Right forelimb (tissue), 1 donor: ENCODE results near the gene NT5C.
A peak's percentile ranks its signal among the peaks of the same experiment; 100 is the strongest.
"Not testable (repeated sequence)": the region's sequence is repeated elsewhere in the genome, so short reads cannot be mapped to it uniquely, and the experiment has no call there.

Experiments used
- DNase-seq: peaks from one replicate; pipeline ENCODE4 v3.0.0-alpha.2; 2018

NT5C gene

DNA sequence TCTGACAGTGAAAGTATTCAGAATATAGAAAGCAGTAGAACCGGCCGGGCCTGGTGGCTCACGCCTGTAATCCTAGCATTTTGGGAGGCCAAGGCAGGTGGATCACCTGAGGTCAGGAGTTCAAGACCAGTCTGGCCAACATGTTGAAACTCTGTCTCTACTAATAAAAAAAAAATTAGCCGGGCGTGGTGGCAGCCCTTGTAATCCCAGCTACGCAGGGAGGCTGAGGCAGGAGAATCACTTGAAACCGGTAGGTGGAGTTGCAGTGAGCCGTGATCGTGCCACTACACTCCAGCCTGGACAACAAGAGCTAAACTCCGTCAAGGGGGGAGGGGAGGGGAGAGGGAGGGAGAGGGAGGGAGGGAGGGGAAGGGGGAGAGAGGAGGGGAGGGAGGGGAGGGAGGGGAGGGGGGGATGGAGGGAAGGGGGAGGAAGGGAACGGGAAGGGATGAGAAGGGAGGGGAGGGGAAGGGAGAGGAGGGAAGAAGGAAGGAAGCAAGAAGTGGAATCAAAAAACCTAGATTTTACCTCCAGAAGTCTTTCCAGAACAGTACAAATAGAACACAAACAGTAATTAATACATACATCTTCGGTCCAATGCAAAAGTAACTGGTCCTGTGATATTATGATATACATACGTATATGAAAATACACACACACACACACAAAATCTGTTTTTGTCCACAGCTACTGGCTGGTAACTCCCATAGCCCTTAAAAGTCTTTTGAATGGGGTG lies 10.9 kb upstream of the NT5C start:
- no peak for DNase-seq

DNA sequence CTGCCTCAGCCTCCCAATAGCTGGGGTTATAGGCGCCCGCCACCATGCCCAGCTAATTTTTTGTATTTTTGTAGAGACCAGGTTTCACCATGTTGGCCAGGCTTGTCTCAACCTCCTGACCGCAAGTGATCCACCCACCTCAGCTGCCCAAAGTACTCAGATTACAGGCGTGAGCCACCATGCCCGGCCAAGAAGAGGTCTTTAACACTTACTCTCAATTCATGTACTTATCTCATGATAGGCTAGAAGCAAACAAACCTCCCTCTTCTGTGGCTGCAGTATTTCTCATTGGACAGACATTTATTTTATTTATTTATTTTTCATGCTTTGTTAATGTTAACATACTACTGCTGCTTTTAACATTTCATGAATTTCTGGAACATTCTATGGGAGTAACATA lies 7.0 kb upstream of the NT5C start:
- DNase-seq, result no peak

- not testable (repeated sequence) for DNase-seq
These were observed 6.2 kb upstream of the NT5C start for GRCh38 chr17:75137762-75138161.

GRCh38 chr17:75135946-75136345 lies 4.4 kb upstream of the NT5C start:
- DNase-seq, result no peak

DNA sequence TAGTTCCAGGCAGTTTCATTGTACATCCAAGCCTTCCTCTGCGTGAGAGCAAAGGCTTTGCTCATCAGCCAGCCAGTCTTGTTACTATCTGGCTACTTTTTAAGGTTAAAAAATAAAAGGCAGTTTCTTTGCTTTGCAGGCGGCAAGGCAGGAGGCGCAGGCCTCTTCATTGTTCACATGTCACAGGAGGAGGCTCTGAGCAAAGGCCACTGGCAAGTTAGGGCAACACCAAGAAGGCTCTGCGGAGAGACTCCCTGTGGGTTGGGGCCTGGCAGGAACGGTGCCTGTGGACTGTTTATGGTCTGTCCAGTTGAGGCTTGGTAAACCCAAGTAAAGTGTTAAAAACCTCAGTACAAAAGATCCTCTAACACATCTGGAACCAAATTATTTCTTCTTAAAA lies 3.9 kb upstream of the NT5C start:
- no peak for DNase-seq

GRCh38 chr17:75133607-75134347 lies 2.2 kb upstream of the NT5C start:
- DNase-seq, result not testable (repeated sequence)

GRCh38 chr17:75133001-75133400 lies 1.5 kb upstream of the NT5C start:
- no peak for DNase-seq

GRCh38 chr17:75132018-75133000 lies 767 bp upstream of the NT5C start:
- DNase-seq, result not testable (repeated sequence)

DNA sequence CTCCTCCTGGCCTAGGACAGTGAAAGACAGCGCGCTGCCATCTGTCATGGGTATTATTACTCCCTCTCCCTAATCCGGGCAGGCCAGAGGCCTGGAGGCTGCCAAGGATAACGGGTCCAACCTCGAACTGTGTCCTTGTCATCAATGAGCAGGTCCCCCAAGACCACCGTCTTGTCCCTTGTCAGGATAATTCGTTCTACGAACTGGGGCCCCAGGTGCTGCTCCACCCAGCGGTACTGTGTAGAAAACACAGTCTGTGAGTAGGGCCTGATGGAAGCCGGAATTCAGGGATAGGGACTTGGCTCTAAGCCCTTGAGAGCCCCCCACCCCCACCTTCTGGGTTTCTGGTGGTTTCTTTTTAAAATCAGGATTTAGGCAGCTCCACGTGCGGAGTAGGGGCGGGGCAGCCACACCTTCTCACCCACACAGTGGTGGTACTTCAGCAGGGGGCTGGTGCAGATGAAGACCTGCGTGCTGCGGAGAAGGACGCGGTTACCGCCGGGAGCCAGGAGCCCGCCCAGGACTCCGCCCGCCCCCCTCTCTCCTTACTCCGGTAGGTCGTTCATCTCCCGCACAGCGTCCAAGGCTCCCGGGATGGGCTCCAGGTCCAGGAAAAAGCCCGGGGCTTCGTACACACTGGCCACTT lies 787 bp downstream of the NT5C start:
- peak; percentile 80 for DNase-seq

GRCh38 chr17:75130059-75130631 lies 1.4 kb downstream of the NT5C start:
- DNase-seq, result no peak

- no peak for DNase-seq
These were observed 2.0 kb downstream of the NT5C start for GRCh38 chr17:75129576-75129975.

GRCh38 chr17:75128694-75129505 lies 2.6 kb downstream of the NT5C start:
- no peak for DNase-seq

DNA sequence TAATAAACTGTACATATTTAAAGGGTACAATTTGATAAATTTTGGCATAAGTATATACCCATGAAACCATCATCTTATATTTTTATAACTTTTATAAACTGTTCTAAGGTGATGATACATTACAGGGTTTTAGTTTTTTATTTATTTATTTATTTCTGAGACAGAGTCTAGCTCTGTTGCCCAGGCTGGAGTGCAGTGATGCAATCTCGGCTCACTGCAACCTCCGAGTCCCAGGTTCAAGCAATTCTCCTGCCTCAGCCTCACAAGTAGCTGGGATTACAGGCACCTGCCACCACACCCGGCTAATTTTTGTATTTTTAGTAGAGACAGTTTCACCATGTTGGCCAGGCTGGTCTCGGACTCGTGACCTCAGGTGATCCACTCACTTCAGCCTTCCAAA lies 3.6 kb downstream of the NT5C start:
- not testable (repeated sequence) for DNase-seq

- DNase-seq, result no peak
These were observed 4.6 kb downstream of the NT5C start for GRCh38 chr17:75126954-75127353.

- no peak for DNase-seq
These were observed 5.6 kb downstream of the NT5C start for GRCh38 chr17:75125984-75126383.

DNA sequence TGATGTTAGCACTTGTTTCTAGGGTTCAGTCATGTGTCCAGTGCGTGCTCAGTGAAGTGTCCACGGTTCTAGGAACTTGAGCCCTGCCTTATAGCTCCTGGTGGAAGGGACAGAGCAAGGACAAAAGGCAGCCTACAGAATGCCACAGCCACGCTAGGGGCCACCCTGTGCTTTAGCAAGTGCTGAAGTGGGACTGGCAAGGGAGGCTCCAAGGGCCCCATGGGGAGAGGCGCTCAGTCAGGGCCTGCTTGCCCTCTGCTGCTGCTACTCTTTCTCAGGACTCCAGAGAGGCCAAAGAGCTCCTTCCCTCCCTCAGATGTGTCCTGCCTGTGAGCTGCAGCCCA lies 6.8 kb downstream of the NT5C start:
- no peak for DNase-seq

- no peak for DNase-seq
These were observed 7.3 kb downstream of the NT5C start for GRCh38 chr17:75124041-75124818.

DNA sequence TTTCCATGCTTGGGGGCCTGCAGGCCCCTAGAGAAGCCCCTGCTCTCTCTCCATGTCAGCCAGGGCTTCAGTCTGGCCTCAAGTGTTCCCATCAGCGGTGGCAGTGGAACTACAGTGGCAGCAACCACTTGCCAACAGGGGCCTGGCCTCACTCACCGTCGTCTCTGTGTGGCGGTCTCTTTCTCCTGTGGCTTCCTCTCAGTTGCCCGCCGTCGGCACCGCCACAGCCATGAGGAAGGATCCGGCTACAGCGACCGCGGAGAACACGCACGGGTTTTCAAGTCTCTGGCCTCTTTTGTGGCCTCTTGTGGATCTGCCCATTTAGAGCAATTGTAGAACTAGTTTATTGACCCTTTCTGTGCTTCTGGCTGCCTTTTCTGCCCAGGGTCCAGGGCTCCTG lies 13.2 kb downstream of the NT5C start:
- DNase-seq, result no peak

DNA sequence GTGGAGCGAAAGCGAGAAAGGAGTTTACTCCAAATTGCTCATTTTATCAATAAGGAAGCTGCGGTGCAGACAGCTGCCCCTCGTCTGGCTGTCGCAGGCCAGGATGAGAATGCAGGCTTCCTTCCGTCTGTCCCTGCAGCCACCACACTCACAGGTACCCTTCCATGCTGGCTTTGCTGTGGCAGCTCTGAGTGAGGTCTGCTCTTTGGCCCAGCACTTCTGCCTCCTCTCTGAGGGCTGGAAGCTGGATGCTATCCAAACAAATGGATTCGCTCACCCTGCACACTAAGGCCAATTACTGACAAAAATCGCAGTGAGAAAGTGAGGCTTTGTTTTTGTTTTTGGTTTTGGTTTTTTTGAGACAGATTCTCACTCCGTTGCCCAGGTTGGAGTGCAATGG lies 14.8 kb downstream of the NT5C start:
- no peak for DNase-seq

DNA sequence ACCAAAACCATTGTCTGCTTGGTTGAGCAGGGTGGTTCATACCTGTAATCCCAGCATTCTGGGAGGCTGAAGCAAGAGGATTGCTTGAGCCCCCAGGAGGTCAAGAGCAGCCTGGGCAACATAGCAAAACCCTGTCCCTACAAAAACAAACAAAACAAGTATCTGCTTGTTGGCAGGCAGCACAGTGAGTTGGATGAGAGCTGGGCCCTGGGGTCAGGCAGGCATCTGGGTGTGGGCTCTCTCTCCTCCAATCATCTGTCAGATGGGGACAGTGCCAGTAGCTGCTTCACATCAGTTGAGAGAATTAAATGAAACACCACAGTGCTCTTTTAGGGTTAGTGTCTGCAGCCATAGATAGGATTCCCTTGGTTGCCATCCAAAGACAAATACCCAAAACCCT lies 16.0 kb downstream of the NT5C start:
- no peak for DNase-seq
